Calu3 (cell line): ENCODE results near the gene ELOB. TPM values are rescaled to one million over a fixed set of nuclear protein-coding genes. Genes with fewer than 3 reads are reported as not detected.
"Not testable (repeated sequence)": the region's sequence is repeated elsewhere in the genome, so short reads cannot be mapped to it uniquely, and the experiment has no call there.

Experiments used
- BruUV-seq: library from RNA; stranded (reverse); fragments of 400-500 nt; replicated peaks from 2 replicates; lab custom pipeline; 2021; lab: Mats Ljungman, UMichigan
- CTCF ChIA-PET: fragments of 300-600 bp; sonication (Branson Sonifier 250); formaldehyde crosslinking; loops from one replicate; lab custom pipeline; 2022; ENCODE audit warnings: antibody characterized with exemption; lab: Charles Lee
- DNase-seq: peaks from one replicate; pipeline ENCODE4 v3.0.0; 2022
- H3K27ac Mint-ChIP-seq: one replicate; pipeline ENCODE4 v1.8.0; 2022; ENCODE audit warnings: mixed read lengths; ENCODE audit not compliant: unreplicated experiment
- H3K27me3 Mint-ChIP-seq: one replicate; pipeline ENCODE4 v1.8.0; 2022; ENCODE audit warnings: mixed read lengths; ENCODE audit not compliant: unreplicated experiment
- H3K36me3 Mint-ChIP-seq: one replicate; pipeline ENCODE4 v1.8.0; 2022; ENCODE audit warnings: mild to moderate bottlenecking, moderate library complexity, mixed read lengths; ENCODE audit not compliant: insufficient read depth, unreplicated experiment
- H3K4me1 Mint-ChIP-seq: one replicate; pipeline ENCODE4 v1.8.0; 2022; ENCODE audit warnings: mild to moderate bottlenecking, low read depth, mixed read lengths; ENCODE audit not compliant: unreplicated experiment
- H3K4me3 Mint-ChIP-seq: one replicate; pipeline ENCODE4 v1.8.0; 2022; ENCODE audit warnings: mild to moderate bottlenecking, low read depth, moderate library complexity, mixed read lengths; ENCODE audit not compliant: unreplicated experiment
- H3K9me3 Mint-ChIP-seq: one replicate; pipeline ENCODE4 v1.8.0; 2022; ENCODE audit warnings: low read depth, mixed read lengths; ENCODE audit not compliant: unreplicated experiment
- CTCF ChIP-seq: fragments of 200-600 bp; IDR thresholded peaks from one replicate; pipeline ENCODE4 v1.8.0; 2022; ENCODE audit warnings: antibody characterized with exemption; ENCODE audit not compliant: unreplicated experiment
- intact Hi-C: fragments of 100-400 bp; cut with micrococcal nuclease; formaldehyde crosslinking; loops from one replicate; pipeline ENCODE4 v1.10.0; 2022; ENCODE audit not compliant: unreplicated experiment
- total RNA-seq: library from RNA; stranded (reverse); gene quantifications from 2 replicates; pipeline ENCODE4 v1.2.3, GENCODE V29; 2022

ELOB gene
- total RNA-seq, 1 experiment from 2014 or later, result 269 TPM

GRCh38 chr16:2724816-2725348, 52.2 kb downstream of the ELOB start:
- no peak overlapping the region for H3K27ac Mint-ChIP-seq
- BruUV-seq, result no TSS peak
- H3K4me1 Mint-ChIP-seq, result peaks cover 12% of the 10 kb centered on the region
- H3K36me3 Mint-ChIP-seq, result peaks cover 12% of the 10 kb centered on the region
- intact Hi-C loops, result no loop called here
- no peak for DNase-seq
- no peaks in the 10 kb centered on the region for H3K9me3 Mint-ChIP-seq
- no peak overlapping the region for H3K4me3 Mint-ChIP-seq
- CTCF ChIA-PET, result interaction anchor here (0.6 kb wide), 1 partner anchor 150 kb away, joined by 8 read pairs; no protein-coding TSS in a partner anchor
- peaks cover 20% of the 10 kb centered on the region for H3K27me3 Mint-ChIP-seq
- no peak for TF ChIP-seq CTCF

- no peak for DNase-seq
- Mint-ChIP-seq H3K36me3 (peaks cover 18% of the 10 kb centered on the region), H3K27me3 (peaks cover 20% of the 10 kb centered on the region), H3K4me1 (peaks cover 17% of the 10 kb centered on the region), H3K27ac (no peak overlapping the region), H3K9me3 (no peaks in the 10 kb centered on the region), H3K4me3 (no peak overlapping the region)
- intact Hi-C loops, result no loop called here
- CTCF ChIA-PET, result interaction anchor here (0.6 kb wide), 1 partner anchor 150 kb away, joined by 8 read pairs; no protein-coding TSS in a partner anchor
- TF ChIP-seq CTCF, result no peak
- no TSS peak for BruUV-seq
Measured at GRCh38 chr16:2724088-2724676, 52.9 kb downstream of the ELOB start.

- H3K9me3 Mint-ChIP-seq, DNase-seq, intact Hi-C loops, BruUV-seq: not testable (repeated sequence)
- H3K27me3 Mint-ChIP-seq, result peaks cover 24% of the 10 kb centered on the region
- peak overlapping the region; percentile 12 for H3K27ac Mint-ChIP-seq
- peaks cover 17% of the 10 kb centered on the region for H3K4me1 Mint-ChIP-seq
- H3K4me3 Mint-ChIP-seq, result peak overlapping the region; percentile 69
- CTCF ChIA-PET, result interaction anchor here (0.7 kb wide), 2 partner anchors 51 to 187 kb away, joined by 3 to 4 read pairs; no protein-coding TSS in a partner anchor
- peaks cover 20% of the 10 kb centered on the region for H3K36me3 Mint-ChIP-seq
Measured at GRCh38 chr16:2721634-2722173, 55.4 kb downstream of the ELOB start.

Other genes with a start within 250 kb of the ELOB start
- 0.86 and 0.90 TPM in 2 replicates for gene CEMP1, start 245.9 kb downstream of the ELOB start, total RNA-seq
- 57.4 and 62.4 TPM in 2 replicates for gene PDPK1, start 239.3 kb downstream of the ELOB start, total RNA-seq
- gene KCTD5, start 94.8 kb downstream of the ELOB start, total RNA-seq, result 36.6 and 36.7 TPM in 2 replicates
- gene PRSS27, start 57.1 kb downstream of the ELOB start, total RNA-seq, result 2.0 and 2.4 TPM in 2 replicates
- gene SRRM2, start 24.6 kb downstream of the ELOB start, total RNA-seq, result 870 and 905 TPM in 2 replicates
- 7.9 and 13.2 TPM in 2 replicates for gene PRSS33, start 10.3 kb upstream of the ELOB start, total RNA-seq
- gene PRSS41, start 21.2 kb upstream of the ELOB start, total RNA-seq, result not detected in 2 replicates
- not detected in 2 replicates for gene PRSS21, start 40.0 kb upstream of the ELOB start, total RNA-seq
- 10.3 and 15.5 TPM in 2 replicates for gene ZG16B, start 53.0 kb upstream of the ELOB start, total RNA-seq
- 140 and 141 TPM in 2 replicates for gene PRSS22, start 80.9 kb upstream of the ELOB start, total RNA-seq
- 10.8 and 13.0 TPM in 2 replicates for gene FLYWCH2, start 105.9 kb upstream of the ELOB start, total RNA-seq
- gene FLYWCH1, start 134.7 kb upstream of the ELOB start, total RNA-seq, result 34.8 and 36.8 TPM in 2 replicates
- gene KREMEN2, start 187.0 kb upstream of the ELOB start, total RNA-seq, result 0.51 TPM in 1 of 2 replicates, not detected in the other
- 51.0 and 56.0 TPM in 2 replicates for gene PAQR4, start 192.1 kb upstream of the ELOB start, total RNA-seq
- 91.2 and 107 TPM in 2 replicates for gene PKMYT1, start 203.2 kb upstream of the ELOB start, total RNA-seq
- 13.5 and 17.8 TPM in 2 replicates for gene CLDN9, start 235.6 kb upstream of the ELOB start, total RNA-seq
- 1.2 and 2.1 TPM in 2 replicates for gene CLDN6, start 240.9 kb upstream of the ELOB start, total RNA-seq
- 478 and 509 TPM in 2 replicates for gene TNFRSF12A, start 243.1 kb upstream of the ELOB start, total RNA-seq
- 61.1 and 75.4 TPM in 2 replicates for gene HCFC1R1, start 246.7 kb upstream of the ELOB start, total RNA-seq
- 50.8 and 54.4 TPM in 2 replicates for gene THOC6, start 246.8 kb upstream of the ELOB start, total RNA-seq